ENCODE results near the gene FBLL1. TPM values are rescaled to one million over a fixed set of nuclear protein-coding genes. Genes with fewer than 3 reads are reported as not detected.

FBLL1 gene
- not detected for total RNA-seq
- 0 to 0.12 reads per million in 2 donors for total RNA-seq

- H3K36me3 Mint-ChIP-seq (ENCODE audit: low read depth): peaks cover 5% of the 10 kb centered on the region
- H3K27me3 Mint-ChIP-seq: peaks cover 39% of the 10 kb centered on the region
- ATAC-seq (no peak), DNase-seq (no peak)
- H3K4me3 Mint-ChIP-seq: peak within 1 kb of the TSS; percentile 72
- H3K4me1 Mint-ChIP-seq: peaks cover 7% of the 10 kb centered on the region
- H3K27ac Mint-ChIP-seq: no peak within 1 kb of the TSS
- H3K9me3 ChIP-seq (ENCODE audit: control insufficient read depth, low read length, poor library complexity, severe bottlenecking): no peaks in the 10 kb centered on the region
Measured at GRCh38 chr5:168528521-168529373, at the start of gene FBLL1. Gene FBLL1, plus strand, starts transcription at chr5:168529305. Its CDS starts 200 bp downstream, at chr5:168529505.

- DNase-seq (no peak), ATAC-seq (no peak)
- Mint-ChIP-seq H3K36me3 (ENCODE audit: low read depth) (no peaks in the 10 kb centered on the region), H3K4me3 (no peak overlapping the region), H3K27me3 (peaks cover 11% of the 10 kb centered on the region), H3K27ac (no peak overlapping the region), H3K4me1 (peaks cover 21% of the 10 kb centered on the region)
- H3K9me3 ChIP-seq (ENCODE audit: control insufficient read depth, low read length, poor library complexity, severe bottlenecking): no peaks in the 10 kb centered on the region
Measured at GRCh38 chr5:168480601-168481000, 48.5 kb upstream of the FBLL1 start.

- ATAC-seq: peak; percentile 48
Measured at GRCh38 chr5:168481330-168481788, 47.7 kb upstream of the FBLL1 start.

GRCh38 chr5:168482361-168482760 is 46.7 kb upstream of the FBLL1 start:
- Mint-ChIP-seq H3K36me3 (ENCODE audit: low read depth) (peaks cover 4% of the 10 kb centered on the region), H3K4me3 (peak overlapping the region; percentile 73), H3K27me3 (peaks cover 7% of the 10 kb centered on the region), H3K27ac (no peak overlapping the region), H3K4me1 (peaks cover 32% of the 10 kb centered on the region)
- ATAC-seq: no peak
- DNase-seq: no peak
- no peaks in the 10 kb centered on the region for H3K9me3 ChIP-seq (ENCODE audit: control insufficient read depth, low read length, poor library complexity, severe bottlenecking)

More at GRCh38 chr5:168481330-168481788, 47.7 kb upstream of the FBLL1 start:
- no peaks in the 10 kb centered on the region for H3K9me3 ChIP-seq (ENCODE audit: control insufficient read depth, low read length, poor library complexity, severe bottlenecking)
- H3K4me1 Mint-ChIP-seq: peaks cover 28% of the 10 kb centered on the region
- H3K36me3 Mint-ChIP-seq (ENCODE audit: low read depth): peaks cover 3% of the 10 kb centered on the region
- H3K27me3 Mint-ChIP-seq: peaks cover 11% of the 10 kb centered on the region
- H3K4me3 Mint-ChIP-seq: peak overlapping the region; percentile 73
- DNase-seq: no peak
- peak overlapping the region; percentile 32 for H3K27ac Mint-ChIP-seq

- ATAC-seq (peak; percentile 89), DNase-seq (peak; percentile 79 to 80 (median 80))
- no peaks in the 10 kb centered on the region for H3K27me3 Mint-ChIP-seq
- H3K4me3 Mint-ChIP-seq: peak within 1 kb of the TSS; percentile 100
- peaks cover 5% of the 10 kb centered on the region for H3K36me3 Mint-ChIP-seq (ENCODE audit: low read depth)
- peak within 1 kb of the TSS; percentile 96 for H3K27ac Mint-ChIP-seq
- H3K4me1 Mint-ChIP-seq: peaks cover 31% of the 10 kb centered on the region
- no peaks in the 10 kb centered on the region for H3K9me3 ChIP-seq (ENCODE audit: control insufficient read depth, low read length, poor library complexity, severe bottlenecking)
Measured at GRCh38 chr5:168486136-168486879, 42.8 kb upstream of the FBLL1 start, which contains the start of gene RARS1. Gene RARS1, plus strand, starts transcription at chr5:168486471. Its CDS starts 28 bp downstream, at chr5:168486499.

- H3K27me3 Mint-ChIP-seq: no peaks in the 10 kb centered on the region
- H3K27ac Mint-ChIP-seq: no peak overlapping the region
- H3K4me3 Mint-ChIP-seq: no peak overlapping the region
- H3K4me1 Mint-ChIP-seq: peaks cover 25% of the 10 kb centered on the region
- ATAC-seq (no peak), DNase-seq (no peak)
- H3K36me3 Mint-ChIP-seq (ENCODE audit: low read depth): peaks cover 5% of the 10 kb centered on the region
- H3K9me3 ChIP-seq (ENCODE audit: control insufficient read depth, low read length, poor library complexity, severe bottlenecking): no peaks in the 10 kb centered on the region
Measured at GRCh38 chr5:168489059-168489458, 40.0 kb upstream of the FBLL1 start.

GRCh38 chr5:168494057-168494555 is 35.0 kb upstream of the FBLL1 start:
- ATAC-seq (no peak), DNase-seq (no peak)
- Mint-ChIP-seq H3K36me3 (ENCODE audit: low read depth) (peaks cover 6% of the 10 kb centered on the region), H3K4me3 (no peak overlapping the region), H3K27me3 (no peaks in the 10 kb centered on the region), H3K4me1 (peaks cover 4% of the 10 kb centered on the region), H3K27ac (no peak overlapping the region)
- H3K9me3 ChIP-seq (ENCODE audit: control insufficient read depth, low read length, poor library complexity, severe bottlenecking): no peaks in the 10 kb centered on the region

GRCh38 chr5:168502563-168503237 is 26.4 kb upstream of the FBLL1 start:
- no peaks in the 10 kb centered on the region for H3K36me3 Mint-ChIP-seq (ENCODE audit: low read depth)

GRCh38 chr5:168513861-168514428 is 15.2 kb upstream of the FBLL1 start:
- peaks cover 6% of the 10 kb centered on the region for H3K9me3 ChIP-seq (ENCODE audit: control insufficient read depth, low read length, poor library complexity, severe bottlenecking)
- H3K36me3 Mint-ChIP-seq (ENCODE audit: low read depth): peaks cover 16% of the 10 kb centered on the region
- H3K27me3 Mint-ChIP-seq: no peaks in the 10 kb centered on the region
- H3K4me1 Mint-ChIP-seq: peaks cover 3% of the 10 kb centered on the region
- DNase-seq (no peak), ATAC-seq (no peak)
- H3K27ac Mint-ChIP-seq: no peak overlapping the region
- H3K4me3 Mint-ChIP-seq: no peak overlapping the region

More at GRCh38 chr5:168502563-168503237, 26.4 kb upstream of the FBLL1 start:
- DNase-seq (no peak), ATAC-seq (no peak)
- H3K4me3 Mint-ChIP-seq: no peak overlapping the region
- H3K27ac Mint-ChIP-seq: no peak overlapping the region
- H3K9me3 ChIP-seq (ENCODE audit: control insufficient read depth, low read length, poor library complexity, severe bottlenecking): no peaks in the 10 kb centered on the region
- H3K27me3 Mint-ChIP-seq: no peaks in the 10 kb centered on the region
- H3K4me1 Mint-ChIP-seq: no peaks in the 10 kb centered on the region

- no peaks in the 10 kb centered on the region for H3K9me3 ChIP-seq (ENCODE audit: control insufficient read depth, low read length, poor library complexity, severe bottlenecking)
- DNase-seq: no peak
- Mint-ChIP-seq H3K4me3 (no peak overlapping the region), H3K27ac (no peak overlapping the region), H3K36me3 (ENCODE audit: low read depth) (peaks cover 3% of the 10 kb centered on the region), H3K27me3 (peaks cover 16% of the 10 kb centered on the region), H3K4me1 (peaks cover 7% of the 10 kb centered on the region)
- no peak for ATAC-seq
Measured at GRCh38 chr5:168525856-168526255, 3.2 kb upstream of the FBLL1 start.

GRCh38 chr5:168527756-168528295 is 1.3 kb upstream of the FBLL1 start:
- Mint-ChIP-seq H3K36me3 (ENCODE audit: low read depth) (peaks cover 5% of the 10 kb centered on the region), H3K27me3 (peaks cover 33% of the 10 kb centered on the region), H3K4me3 (peak overlapping the region; percentile 13), H3K27ac (no peak overlapping the region), H3K4me1 (peaks cover 7% of the 10 kb centered on the region)
- ATAC-seq (no peak), DNase-seq (no peak)
- no peaks in the 10 kb centered on the region for H3K9me3 ChIP-seq (ENCODE audit: control insufficient read depth, low read length, poor library complexity, severe bottlenecking)

All from T-helper 17 cell (primary cell).